ENCODE data around the gene PRSS12. TPM values are rescaled to one million over a fixed set of nuclear protein-coding genes. Genes with fewer than 3 reads are reported as not detected.

PRSS12 gene
- total RNA-seq, 1 experiment from 2014 or later, result 13.8 TPM

- no peaks in the 10 kb centered on the region for H3K4me1 ChIP-seq (ENCODE audit: control insufficient read depth in 1 of 2, insufficient read depth in 2 of 2, low read length in 2 of 2)
- no peak overlapping the region for H3K4me2 ChIP-seq (ENCODE audit: low read length)
- no TSS peak for BruUV-seq (replicated peaks)
- no peaks in the 10 kb centered on the region for H3K27me3 ChIP-seq (ENCODE audit: insufficient read depth, low read length)
- no peaks in the 10 kb centered on the region for H4K20me1 ChIP-seq (ENCODE audit: insufficient read depth)
- no peak for DNase-seq (ENCODE audit: low read depth, low spot score)
- H2AFZ ChIP-seq (ENCODE audit: low read depth, low read length, poor library complexity, severe bottlenecking), result peak overlapping the region; percentile 65
- intact Hi-C loops (cut with micrococcal nuclease), result no loop called here
- H3K79me2 ChIP-seq (ENCODE audit: insufficient read depth, low read length), result no peaks in the 10 kb centered on the region
- ATAC-seq, result no peak
- no peaks in the 10 kb centered on the region for H3K9me2 ChIP-seq (ENCODE audit: insufficient read depth)
- no peaks in the 10 kb centered on the region for H3K36me3 ChIP-seq (ENCODE audit: control insufficient read depth in 1 of 2, insufficient read depth in 2 of 2, low read length in 2 of 2)
- H3K27ac ChIP-seq (ENCODE audit: low read depth, low read length), result no peak overlapping the region
- no peaks in the 10 kb centered on the region for H3K9me3 ChIP-seq (ENCODE audit: control insufficient read depth in 1 of 2, insufficient read depth in 1 of 2, low read depth in 1 of 2, low read length in 2 of 2)
- TF ChIP-seq JUND (IDR thresholded peaks at IDR 0.05) (no peak), ATF3 (IDR thresholded peaks at IDR 0.05) (no peak), REST (IDR thresholded peaks at IDR 0.05; ENCODE audit: low read depth) (no peak), SRF (IDR thresholded peaks at IDR 0.05; ENCODE audit: low read depth) (no peak), CTCF (IDR thresholded peaks at IDR 0.05 in 2 of 3, conservative IDR thresholded peaks at IDR 0.05 in 1 of 3; ENCODE audit: borderline replicate concordance in 1 of 3, insufficient read depth in 1 of 3, low read depth in 2 of 3, low read length in 2 of 3) (no peak), ZBTB33 (IDR thresholded peaks at IDR 0.05; ENCODE audit: extremely low read depth, insufficient replicate concordance, low read length) (no peak), EZH2phosphoT487 (IDR thresholded peaks at IDR 0.05; ENCODE audit: borderline replicate concordance) (no peak), MAX (IDR thresholded peaks at IDR 0.05) (no peak)
- POLR2A ChIA-PET, result no interaction called here
- no peak overlapping the region for H3K9ac ChIP-seq (ENCODE audit: low read length)
- H3K4me3 ChIP-seq (replicated peaks in 1 of 2; ENCODE audit: low read depth in 1 of 2, low read length in 2 of 2), result no peak overlapping the region
- CTCF ChIA-PET, result no interaction called here
- RAD21 ChIA-PET (ENCODE audit: low non-redundant PET in 1 of 2, low total read pairs in 2 of 2, uncharacterized antibody in 2 of 2, unreplicated experiment in 2 of 2), result no interaction called here
These were observed 36.9 kb upstream of the PRSS12 start for GRCh38 chr4:118389721-118390120.
